OCI-LY1 (cell line): ENCODE data around the gene USB1.

Source experiments
- H2AFZ ChIP-seq: fragments of 200-600 bp; sonication (generic), shearing (Covaris generic); 2 replicates; pipeline ENCODE4 v1.6.0; 2014; ENCODE audit warnings: antibody characterized with exemption, mild to moderate bottlenecking, low read length
- H3F3A ChIP-seq: fragments of 200-600 bp; sonication (generic), shearing (Covaris generic); 2 replicates; pipeline ENCODE4 v1.6.0; 2014; ENCODE audit warnings: mild to moderate bottlenecking, antibody characterized with exemption, low read length, moderate library complexity; ENCODE audit not compliant: insufficient read depth
- H3K27ac ChIP-seq: fragments of 200-600 bp; sonication (generic); 2 replicates; pipeline ENCODE4 v1.5.1; 2014; ENCODE audit warnings: low read length, mixed run types, mild to moderate bottlenecking, low read depth; ENCODE audit not compliant: poor library complexity, severe bottlenecking
- H3K27me3 ChIP-seq: fragments of 200-600 bp; sonication (generic); 2 replicates; pipeline ENCODE4 v1.6.0; 2014; ENCODE audit warnings: antibody characterized with exemption, mild to moderate bottlenecking, low read length, moderate library complexity; ENCODE audit not compliant: insufficient read depth
- H3K36me3 ChIP-seq: fragments of 200-600 bp; sonication (generic); 2 replicates; pipeline ENCODE4 v1.6.1; 2014; ENCODE audit warnings: mild to moderate bottlenecking, antibody characterized with exemption, low read length, moderate library complexity, mixed read lengths; ENCODE audit not compliant: insufficient read depth
- H3K4me1 ChIP-seq: fragments of 200-600 bp; sonication (generic); 2 replicates; pipeline ENCODE4 v1.5.1; 2014; ENCODE audit warnings: mild to moderate bottlenecking, low read length, moderate library complexity; ENCODE audit not compliant: insufficient read depth, severe bottlenecking
- H3K4me2 ChIP-seq: fragments of 200-600 bp; sonication (generic), shearing (Covaris generic); 2 replicates; pipeline ENCODE4 v1.6.1; 2014; ENCODE audit warnings: low read length
- H3K4me3 ChIP-seq: fragments of 200-600 bp; sonication (generic); 2 replicates; pipeline ENCODE4 v1.5.1; 2014; ENCODE audit warnings: low read length, low read depth, mild to moderate bottlenecking, mixed read lengths; ENCODE audit not compliant: poor library complexity, severe bottlenecking
- H3K79me2 ChIP-seq: fragments of 200-600 bp; shearing (Covaris generic); 2 replicates; pipeline ENCODE4 v1.6.1; 2016; ENCODE audit warnings: mixed run types, low read length, mixed read lengths; ENCODE audit not compliant: insufficient read depth
- H3K9ac ChIP-seq: fragments of 200-600 bp; sonication (generic), shearing (Covaris generic); 2 replicates; pipeline ENCODE4 v1.6.1; 2014; ENCODE audit warnings: mild to moderate bottlenecking, low read length, mixed read lengths
- H3K9me2 ChIP-seq: fragments of 200-600 bp; sonication (generic), shearing (Covaris generic); 2 replicates; pipeline ENCODE4 v1.6.1; 2014; ENCODE audit warnings: low read depth, mild to moderate bottlenecking, low read length, mixed read lengths
- H3K9me3 ChIP-seq: fragments of 200-600 bp; shearing (Covaris generic); 2 replicates; pipeline ENCODE4 v1.6.1; 2014; ENCODE audit warnings: low read length, mixed read lengths
- H4K20me1 ChIP-seq: fragments of 200-600 bp; sonication (generic), shearing (Covaris generic); 2 replicates; pipeline ENCODE4 v1.6.0; 2016; ENCODE audit warnings: mild to moderate bottlenecking, low read length; ENCODE audit not compliant: insufficient read depth
- EZH2 ChIP-seq: fragments of 200-600 bp; sonication (generic), shearing (Covaris generic); IDR thresholded peaks from 2 replicates; pipeline ENCODE4 v1.8.0; 2017; ENCODE audit warnings: borderline replicate concordance, mixed run types, mild to moderate bottlenecking, antibody characterized with exemption, low read length, moderate library complexity, mixed read lengths
- TF ChIP-seq, protein P1 (sequence below): fragments of 200-600 bp; sonication (generic), shearing (Covaris generic); IDR thresholded peaks from 2 replicates; pipeline ENCODE4 v1.5.1; 2017; ENCODE audit warnings: mild to moderate bottlenecking, antibody characterized with exemption, low read length, moderate library complexity, mixed read lengths

The USB1 gene

GRCh38 chr16:57997528-57998265 lies 3.5 kb upstream of the USB1 start:
- Histone ChIP-seq H3K27me3 (no peaks in the 10 kb centered on the region), H3F3A (no peaks in the 10 kb centered on the region), H3K9me2 (no peaks in the 10 kb centered on the region), H3K36me3 (peaks cover 23% of the 10 kb centered on the region), H3K4me2 (no peak overlapping the region), H3K4me1 (peaks cover 22% of the 10 kb centered on the region), H4K20me1 (no peaks in the 10 kb centered on the region), H3K4me3 (no peak overlapping the region), H2AFZ (no peak overlapping the region), H3K79me2 (no peaks in the 10 kb centered on the region), H3K9me3 (no peaks in the 10 kb centered on the region), H3K27ac (no peak overlapping the region), H3K9ac (no peak overlapping the region)
- no peak for TF ChIP-seq EZH2
- TF ChIP-seq, protein P1, sequence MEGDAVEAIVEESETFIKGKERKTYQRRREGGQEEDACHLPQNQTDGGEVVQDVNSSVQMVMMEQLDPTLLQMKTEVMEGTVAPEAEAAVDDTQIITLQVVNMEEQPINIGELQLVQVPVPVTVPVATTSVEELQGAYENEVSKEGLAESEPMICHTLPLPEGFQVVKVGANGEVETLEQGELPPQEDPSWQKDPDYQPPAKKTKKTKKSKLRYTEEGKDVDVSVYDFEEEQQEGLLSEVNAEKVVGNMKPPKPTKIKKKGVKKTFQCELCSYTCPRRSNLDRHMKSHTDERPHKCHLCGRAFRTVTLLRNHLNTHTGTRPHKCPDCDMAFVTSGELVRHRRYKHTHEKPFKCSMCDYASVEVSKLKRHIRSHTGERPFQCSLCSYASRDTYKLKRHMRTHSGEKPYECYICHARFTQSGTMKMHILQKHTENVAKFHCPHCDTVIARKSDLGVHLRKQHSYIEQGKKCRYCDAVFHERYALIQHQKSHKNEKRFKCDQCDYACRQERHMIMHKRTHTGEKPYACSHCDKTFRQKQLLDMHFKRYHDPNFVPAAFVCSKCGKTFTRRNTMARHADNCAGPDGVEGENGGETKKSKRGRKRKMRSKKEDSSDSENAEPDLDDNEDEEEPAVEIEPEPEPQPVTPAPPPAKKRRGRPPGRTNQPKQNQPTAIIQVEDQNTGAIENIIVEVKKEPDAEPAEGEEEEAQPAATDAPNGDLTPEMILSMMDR: no peak

- Histone ChIP-seq H3K27me3 (no peaks in the 10 kb centered on the region), H3F3A (no peaks in the 10 kb centered on the region), H3K9me2 (no peaks in the 10 kb centered on the region), H3K4me2 (peak overlapping the region; percentile 97; the same call in 1 of the 2 replicates), H3K9ac (no peak overlapping the region), H3K9me3 (no peaks in the 10 kb centered on the region), H3K36me3 (peaks cover 30% of the 10 kb centered on the region), H3K4me1 (peaks cover 22% of the 10 kb centered on the region), H3K79me2 (no peaks in the 10 kb centered on the region), H3K4me3 (no peak overlapping the region), H3K27ac (no peak overlapping the region), H4K20me1 (no peaks in the 10 kb centered on the region), H2AFZ (no peak overlapping the region)
- TF ChIP-seq, protein P1: no peak
- TF ChIP-seq EZH2: no peak
Measured at GRCh38 chr16:57998486-57998885, 2.7 kb upstream of the USB1 start.

DNA sequence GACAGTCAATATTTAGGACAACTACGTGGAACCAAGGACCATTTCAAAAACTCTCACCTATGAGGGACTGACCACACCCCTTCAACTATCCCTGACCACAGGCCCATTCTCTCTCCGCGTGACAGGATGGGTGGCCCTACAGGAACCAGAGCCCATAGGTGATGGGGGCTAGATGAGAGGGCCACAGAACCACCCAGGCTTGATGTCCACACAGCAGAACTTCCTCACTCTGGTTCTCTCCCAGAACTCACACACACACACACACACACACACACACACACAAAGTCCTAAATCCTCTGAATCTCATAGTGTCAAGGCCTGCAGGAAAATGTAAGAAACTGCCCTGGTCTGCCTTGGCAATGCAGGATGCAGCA lies 2.2 kb upstream of the USB1 start:
- Histone ChIP-seq H3K27me3 (no peaks in the 10 kb centered on the region), H3K4me2 (peak overlapping the region; percentile 97), H2AFZ (no peak overlapping the region), H3K79me2 (no peaks in the 10 kb centered on the region), H3K9me3 (no peaks in the 10 kb centered on the region), H3K9me2 (no peaks in the 10 kb centered on the region), H3K9ac (no peak overlapping the region; the same call in 1 of the 2 replicates), H3K27ac (peak overlapping the region; percentile 74), H3F3A (no peaks in the 10 kb centered on the region), H3K4me3 (peak overlapping the region; percentile 70), H4K20me1 (no peaks in the 10 kb centered on the region), H3K4me1 (peaks cover 22% of the 10 kb centered on the region), H3K36me3 (peaks cover 33% of the 10 kb centered on the region)
- TF ChIP-seq, protein P1: no peak
- no peak for TF ChIP-seq EZH2
